CD4-positive, alpha-beta T cell treated with Interleukin-12 subunit alpha and Interleukin-12 subunit beta, for 1 hour (primary cell): ENCODE results near the gene NUDT1.

Experiments
- DNase-seq: peaks from one replicate; pipeline ENCODE4 v3.0.0-alpha.2; 2020

Gene NUDT1

DNA sequence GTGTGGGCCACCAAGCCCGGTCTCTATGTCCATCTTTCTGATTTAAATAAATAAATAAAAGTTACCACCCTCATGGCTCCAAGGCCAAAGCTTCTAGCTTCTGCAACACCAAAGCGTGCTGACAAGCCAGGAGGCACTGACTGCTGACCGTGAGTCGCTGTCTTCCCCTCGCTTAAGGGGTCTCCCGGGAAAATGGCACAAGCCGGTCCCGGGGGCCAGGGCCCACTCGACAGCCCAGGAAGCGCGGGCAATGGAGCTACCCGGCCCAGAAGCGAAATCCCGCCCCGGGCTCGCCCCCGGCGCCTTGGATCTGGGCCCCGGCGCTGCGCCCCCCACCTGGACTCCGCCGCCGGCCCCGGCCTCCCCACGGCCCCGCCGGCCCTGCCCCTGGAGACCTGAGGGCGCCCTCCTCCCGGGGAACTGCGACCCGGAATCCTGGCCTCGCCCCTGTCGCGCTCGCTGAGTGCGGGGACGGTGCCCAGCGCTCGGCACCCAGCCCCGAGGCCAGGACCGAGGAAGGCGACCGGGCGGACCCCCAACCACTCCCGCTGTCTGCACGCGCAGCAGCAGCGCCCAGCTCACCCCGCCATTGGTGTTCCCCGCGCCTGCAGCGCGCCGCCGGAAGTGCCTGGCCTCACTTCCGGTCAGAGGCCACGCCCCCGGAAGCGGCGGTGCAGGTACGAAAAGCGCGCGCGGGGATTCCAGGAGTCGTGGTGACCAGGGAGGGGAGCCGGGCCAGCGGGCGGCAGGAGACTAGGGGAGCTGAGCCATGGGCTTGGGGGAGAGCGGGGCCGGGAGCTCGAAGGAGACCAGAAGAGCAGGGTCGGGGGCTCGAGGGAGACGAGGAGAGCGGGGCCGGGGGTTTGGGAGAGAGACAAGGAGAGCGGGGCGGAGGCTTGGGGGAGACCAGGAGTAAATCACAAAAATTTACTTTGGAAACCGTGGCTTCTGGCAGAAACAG lies at the start of gene NUDT1, which contains the start of gene MRM2:
Gene NUDT1, plus strand, starts transcription at position 647 of the 961 bp plus-strand sequence. CDS start 2,349 bp downstream, outside the sequence.
Gene MRM2, minus strand, starts transcription at position 626 of the 961 bp plus-strand sequence. Its CDS starts 36 bp downstream, at position 590.
- peak; percentile 72 for DNase-seq

DNA sequence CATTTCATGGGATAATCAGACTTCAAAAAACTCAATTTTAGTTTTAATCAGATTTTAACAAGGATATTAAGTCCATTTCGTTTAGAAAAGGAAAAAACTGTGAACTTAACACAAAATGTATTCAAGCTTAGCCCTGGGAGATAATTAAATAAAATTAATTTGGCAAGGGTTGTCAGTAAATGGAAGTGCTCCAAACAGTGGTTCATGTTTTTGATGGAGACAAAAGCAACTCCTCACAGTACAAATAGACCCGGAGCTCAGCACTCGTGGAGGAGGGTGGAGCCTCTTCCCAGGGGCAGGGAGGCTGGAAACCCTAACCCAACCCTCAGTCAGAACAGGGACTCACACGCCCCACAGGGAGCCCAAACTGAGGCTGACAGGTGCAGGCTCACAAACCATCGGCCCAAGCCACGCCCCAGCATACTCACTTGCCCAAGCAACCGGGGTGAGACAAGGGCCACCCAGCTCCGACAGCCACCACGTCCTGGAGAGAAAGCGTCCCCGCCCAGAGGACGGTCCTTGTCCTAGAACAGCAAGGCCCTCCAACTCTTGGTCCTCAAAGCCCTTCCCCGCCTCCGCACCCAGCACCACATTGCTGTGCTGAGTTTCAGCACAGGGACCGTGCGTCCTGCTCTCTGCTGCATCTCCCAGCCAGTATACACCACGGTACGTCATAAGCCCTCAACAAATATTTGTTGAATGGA lies 49.0 kb upstream of the NUDT1 start:
- no peak for DNase-seq

DNA sequence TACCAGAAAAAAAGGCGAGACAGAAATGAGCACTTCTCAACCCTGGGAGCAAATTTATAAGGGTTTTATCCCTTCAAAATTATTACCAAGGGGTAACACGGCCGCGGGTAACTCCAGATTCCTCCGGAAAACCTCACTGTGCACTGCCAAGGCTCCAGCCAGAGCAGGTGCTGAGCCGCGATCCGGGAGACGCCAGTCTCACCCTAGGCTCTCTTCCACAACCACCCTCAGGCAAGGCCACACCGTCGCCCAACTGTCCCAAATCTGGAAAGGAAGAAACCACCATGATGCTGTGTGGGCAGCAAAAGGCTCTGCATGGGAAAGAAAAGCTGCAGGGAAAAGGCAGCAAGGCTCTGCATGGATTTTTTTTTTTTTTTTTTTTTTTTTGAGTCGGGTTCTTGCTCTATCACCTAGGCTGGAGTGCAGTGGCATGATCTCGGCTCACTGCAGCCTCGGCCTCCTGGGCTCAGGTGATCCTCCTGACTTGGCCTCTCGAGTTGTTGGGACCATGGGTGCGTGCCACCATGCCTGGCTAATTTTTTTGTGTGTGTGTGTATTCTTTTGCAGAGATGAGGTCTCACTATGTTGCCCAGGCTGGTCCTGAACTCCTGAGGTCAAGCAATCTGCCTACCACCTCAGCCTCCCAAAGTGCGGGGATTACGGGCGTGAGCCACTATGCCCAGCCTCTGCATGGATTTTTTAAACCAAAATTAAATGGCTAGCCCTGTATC lies 48.3 kb upstream of the NUDT1 start:
- DNase-seq, result no peak

DNA sequence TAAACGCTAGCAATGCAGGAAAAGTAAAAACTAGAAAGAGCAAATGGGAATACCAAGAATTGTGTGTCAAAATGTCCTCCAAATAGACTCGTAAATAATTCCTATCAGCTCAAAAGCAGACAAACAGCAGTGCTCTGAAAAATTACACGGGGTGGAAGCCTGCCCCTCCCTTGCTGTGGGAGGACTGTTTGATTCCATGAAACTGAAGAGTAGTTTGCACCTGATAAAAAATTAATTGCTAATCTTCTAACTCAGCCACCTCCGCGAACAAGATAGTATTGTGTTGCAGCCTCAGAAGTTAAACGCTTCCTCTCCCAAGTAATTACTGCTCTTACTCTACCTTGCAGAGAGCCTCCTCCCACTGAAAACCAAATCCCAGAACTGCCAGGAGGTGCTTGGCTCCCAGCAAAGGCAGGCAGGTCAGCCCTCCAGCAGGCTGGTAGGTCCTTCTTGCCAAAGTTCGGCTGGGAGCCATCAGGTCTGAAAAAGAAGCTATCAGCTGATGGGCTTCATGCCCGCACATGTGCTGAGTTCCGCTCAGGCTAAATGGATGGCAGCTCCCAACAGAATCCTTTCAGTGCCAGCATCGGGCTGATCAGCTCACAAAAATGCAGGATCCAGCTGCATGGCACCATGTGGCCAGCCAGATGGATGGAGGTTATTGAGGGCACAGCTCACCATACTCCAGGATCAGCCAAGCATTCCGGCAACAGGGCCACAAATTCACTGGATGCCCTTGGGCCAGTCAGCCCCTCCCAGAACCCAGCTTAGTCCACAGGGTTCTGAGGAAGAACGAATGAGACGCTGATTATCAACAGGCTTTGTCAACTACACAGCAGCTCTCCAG lies 46.4 kb upstream of the NUDT1 start:
- no peak for DNase-seq

DNA sequence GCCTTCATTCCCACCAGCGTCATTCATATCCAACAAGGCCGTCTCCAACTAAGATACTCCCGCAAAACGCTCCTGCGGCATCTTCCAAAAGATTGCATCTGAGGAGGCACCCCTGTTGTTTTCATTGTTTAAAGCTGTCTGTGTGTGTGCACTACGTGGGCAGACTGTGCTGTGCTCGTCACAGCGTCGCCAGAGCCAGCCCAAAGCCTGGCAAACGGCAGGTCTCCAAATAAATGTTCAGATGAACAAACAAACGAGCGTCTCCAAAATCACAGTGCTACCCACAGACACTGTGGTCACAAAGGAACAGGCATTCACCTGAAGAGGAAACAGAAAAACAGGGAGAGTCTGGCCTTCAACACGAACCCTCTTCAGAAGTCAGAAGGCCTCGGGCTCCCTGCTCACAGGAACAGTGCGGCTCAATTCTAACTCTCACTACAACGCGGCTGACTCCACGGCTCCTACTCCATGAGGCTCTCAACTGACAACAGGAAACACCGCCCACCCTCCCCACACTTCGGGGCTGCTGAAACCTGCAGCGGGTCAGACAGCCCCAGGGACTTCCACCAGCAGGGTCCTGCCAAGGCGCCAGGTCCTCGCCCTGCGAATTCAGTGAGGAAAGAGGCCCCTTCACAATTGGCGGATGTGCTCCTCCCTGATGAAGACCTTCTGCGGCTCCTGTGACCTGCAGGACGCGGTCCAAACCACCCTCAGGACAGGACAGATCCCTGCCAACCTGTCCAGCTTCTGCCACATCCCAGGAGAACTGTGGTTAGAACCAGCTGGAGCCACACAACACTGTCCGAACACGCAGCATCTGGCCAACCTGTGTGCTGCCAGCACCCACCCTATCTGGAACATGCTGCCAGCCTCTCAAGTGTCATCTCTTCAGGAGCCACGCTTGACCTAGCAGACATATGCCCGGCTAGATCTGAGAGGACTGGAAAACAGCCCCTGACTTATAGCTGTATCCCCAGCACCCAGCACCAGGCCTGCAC lies 45.3 kb upstream of the NUDT1 start:
- DNase-seq, result no peak

DNA sequence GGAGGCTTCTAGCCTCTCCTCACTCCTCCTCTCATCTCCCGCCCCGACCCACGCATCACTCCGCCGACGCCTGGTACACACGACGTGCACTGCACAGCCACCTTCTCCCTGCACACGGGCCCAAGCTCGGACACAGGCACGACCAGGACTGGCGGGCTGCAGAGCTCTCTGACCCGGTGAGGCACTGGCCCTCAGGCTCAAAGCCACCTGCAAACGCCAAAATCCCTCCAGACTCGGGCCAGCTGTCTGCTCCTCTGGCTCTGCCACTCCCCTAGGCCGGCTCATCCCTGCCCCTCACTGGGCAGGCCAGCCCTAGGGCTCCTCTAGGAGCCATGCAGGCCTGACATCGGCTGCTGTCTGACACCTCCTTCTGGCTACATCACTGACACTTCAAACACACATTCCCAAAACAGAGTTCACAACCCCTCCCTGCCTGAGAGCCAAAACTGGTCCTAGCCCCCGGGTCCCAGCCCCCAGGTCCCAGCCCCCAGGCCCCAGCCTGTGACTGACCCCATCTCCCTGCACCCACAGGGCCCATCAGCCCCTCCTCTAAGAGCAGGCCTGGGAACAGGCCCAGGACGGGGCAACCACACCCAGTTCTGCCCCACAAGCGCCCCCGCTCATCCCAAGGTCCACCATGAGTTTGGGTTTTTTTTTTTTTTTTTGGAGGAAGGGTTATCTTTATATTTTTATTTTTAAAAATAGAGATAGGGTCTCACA lies 44.4 kb upstream of the NUDT1 start:
- no peak for DNase-seq

DNA sequence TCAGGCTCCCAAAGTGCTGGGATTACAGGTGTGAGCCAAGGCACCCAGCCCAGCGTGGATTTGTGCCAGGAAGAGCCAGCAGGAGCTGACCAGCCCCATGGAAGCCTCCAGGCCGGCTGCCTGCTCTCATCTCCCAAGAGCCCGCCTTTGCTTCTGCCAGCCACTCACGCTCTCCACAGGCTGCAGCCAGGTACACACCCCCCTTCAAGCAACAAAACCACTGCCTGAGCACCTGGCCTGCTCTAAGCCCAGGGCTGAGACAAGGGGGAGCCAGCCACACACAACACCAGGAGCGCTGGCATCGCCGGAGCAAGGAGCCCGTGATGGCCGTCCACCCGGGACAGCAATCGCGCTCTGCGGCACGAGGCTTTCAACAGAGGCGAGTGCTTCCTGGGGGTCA lies 43.8 kb upstream of the NUDT1 start:
- DNase-seq, result no peak

DNA sequence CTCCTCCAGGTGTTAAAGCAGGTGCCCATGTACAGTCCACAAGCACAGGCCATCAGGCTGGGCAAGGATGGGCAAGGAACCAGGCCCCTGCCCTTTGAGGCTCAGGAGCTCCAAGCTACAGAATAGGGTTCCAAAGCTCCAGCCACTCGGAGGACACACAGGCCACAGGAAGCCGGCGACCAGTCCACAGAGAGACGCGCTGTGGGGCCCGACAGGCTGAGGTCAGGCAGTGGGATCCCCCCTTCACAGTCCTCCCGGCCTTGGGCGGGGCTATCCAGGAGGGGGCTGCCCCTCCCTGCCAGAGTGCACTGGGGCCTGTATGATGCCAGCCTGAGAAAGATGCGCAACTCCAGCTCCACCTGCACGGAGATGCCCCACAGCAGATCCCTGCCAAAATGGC lies 43.3 kb upstream of the NUDT1 start:
- no peak for DNase-seq

DNA sequence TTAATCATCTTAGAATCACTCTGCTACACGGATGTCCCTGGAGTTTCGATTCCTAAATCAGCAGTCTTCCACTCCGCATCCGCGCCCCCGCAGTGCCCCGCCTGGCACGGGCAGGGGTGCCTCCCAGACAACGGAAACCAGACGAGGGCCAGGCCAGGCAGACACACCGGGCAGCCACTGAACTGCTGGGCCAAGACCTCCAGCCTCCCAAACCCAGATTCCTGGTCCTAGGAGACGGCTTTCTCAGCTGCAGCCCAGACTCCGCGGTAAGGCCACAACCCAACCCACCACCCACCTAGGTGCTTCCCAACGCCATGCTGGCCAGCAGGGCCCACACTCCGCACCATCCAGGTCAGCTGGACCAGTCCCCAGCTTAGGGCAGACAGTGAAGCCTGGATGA lies 42.5 kb upstream of the NUDT1 start:
- no peak for DNase-seq

DNA sequence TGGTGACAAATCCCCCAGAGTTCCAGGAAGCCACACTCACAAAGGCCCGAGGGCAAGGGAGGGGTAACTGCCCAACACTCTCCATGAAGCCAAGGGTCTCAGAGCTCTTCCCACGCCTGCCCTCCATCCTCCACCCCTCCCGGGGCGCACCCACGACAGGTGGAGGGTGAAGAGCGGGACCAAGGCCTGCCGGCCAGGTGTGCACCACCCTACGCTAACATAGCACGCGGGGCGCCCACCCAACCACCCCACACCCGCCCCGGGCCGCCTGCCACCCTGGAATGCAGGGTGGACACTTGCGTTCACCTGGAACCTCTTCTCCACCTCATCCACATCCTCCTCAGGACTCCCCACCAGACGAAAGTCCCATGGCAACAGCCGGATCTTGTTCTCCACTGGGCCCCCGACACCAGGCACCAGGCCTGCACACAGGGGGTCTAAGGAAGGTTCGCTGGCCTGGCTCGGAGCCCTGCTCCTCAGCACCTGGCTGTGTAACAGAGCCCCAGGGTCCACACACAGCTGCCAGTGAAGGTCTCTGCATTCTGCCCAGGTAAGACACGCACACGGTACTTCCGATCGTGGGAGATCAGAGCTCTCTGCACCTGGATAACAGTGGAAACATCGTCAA lies 42.0 kb upstream of the NUDT1 start:
- no peak for DNase-seq

DNA sequence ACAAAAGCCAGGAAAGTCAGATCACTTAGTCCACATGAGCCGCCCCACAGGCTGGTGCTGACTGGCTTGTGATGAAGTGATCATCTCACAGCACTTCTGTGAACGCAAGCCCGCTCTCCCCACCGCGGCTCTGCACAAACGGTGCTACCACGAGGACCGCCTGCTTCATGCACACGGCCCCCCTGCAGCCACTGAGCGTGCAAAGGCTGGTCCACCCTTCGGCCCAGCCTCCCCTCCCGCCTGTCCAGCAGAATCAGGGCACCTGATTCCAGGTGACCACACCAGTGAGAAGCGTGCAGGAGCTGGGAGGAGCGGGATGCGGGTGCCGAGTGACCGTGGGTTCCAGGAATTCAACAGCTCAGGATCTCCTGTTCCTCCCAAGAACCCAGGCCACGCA lies 41.4 kb upstream of the NUDT1 start:
- DNase-seq, result no peak

DNA sequence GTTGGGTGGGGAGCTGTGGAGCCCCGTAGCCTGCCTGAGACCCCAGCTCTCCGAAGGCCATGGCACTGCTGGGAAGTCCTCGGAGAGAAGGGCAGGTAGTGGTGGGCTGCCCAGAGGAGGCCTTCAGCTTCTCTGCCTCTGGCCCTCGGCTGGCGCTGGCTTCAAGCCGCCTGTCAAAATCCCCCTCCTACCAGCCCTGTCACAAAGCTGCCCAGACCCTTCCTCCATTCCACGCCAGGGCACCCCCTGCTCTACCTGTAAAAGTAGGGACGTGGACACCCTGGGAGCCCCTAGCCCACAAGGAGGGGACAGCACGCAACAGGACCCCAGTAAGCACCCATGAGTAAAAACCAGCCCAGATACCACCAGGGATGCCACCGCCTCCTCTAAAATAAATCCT lies 40.9 kb upstream of the NUDT1 start:
- DNase-seq, result no peak

DNA sequence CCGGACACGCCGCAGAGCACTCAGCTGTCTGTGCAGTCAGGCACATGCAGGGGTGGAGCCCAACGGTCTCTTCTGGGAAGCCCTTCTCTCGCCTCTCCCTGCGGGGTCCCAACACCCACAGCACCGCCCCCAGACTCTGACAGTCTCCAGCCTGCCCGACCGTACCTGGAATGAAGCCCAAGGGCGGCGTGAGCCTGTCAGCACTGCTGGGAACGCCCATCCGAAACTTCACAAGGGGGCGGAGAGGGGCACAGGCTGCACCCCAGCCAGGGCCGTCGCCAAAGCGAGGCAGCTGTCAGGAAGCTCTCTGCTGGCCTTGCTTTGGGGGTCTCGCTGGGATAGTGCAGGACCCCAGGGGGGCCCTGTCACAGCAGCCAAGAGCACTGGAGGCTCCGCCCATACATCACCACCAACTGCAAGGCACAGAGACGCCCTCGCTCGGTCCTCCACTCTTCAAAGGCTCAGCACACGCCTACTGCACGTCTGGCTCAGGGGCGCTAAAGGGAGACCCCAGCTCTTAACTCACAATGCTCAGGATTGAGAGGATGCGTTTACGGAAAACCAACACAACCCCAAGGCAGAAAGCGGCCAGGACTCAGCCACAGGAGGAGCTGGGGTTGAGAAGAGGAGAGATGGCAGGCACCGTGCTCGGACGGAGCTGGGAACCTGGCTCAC lies 40.2 kb upstream of the NUDT1 start:
- DNase-seq, result no peak

DNA sequence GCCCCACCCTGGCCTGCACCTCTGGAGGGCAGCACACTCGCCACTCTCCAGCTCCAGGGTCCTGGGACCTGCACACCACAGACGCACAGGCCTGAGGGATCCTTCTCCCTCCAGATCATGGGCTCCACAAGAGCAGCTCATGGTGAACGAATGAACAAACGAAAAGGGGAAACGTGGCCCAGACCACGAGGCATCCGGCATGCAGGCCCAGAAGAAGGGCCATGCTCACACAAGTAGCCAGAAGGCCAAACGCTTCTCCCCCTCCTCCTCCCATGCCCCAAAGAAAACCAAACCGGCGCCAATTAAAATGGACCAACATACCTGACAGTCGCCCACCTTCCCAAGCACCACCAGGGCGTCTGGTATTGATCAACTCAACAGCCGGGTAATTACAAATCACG lies 39.7 kb upstream of the NUDT1 start:
- DNase-seq, result no peak

DNA sequence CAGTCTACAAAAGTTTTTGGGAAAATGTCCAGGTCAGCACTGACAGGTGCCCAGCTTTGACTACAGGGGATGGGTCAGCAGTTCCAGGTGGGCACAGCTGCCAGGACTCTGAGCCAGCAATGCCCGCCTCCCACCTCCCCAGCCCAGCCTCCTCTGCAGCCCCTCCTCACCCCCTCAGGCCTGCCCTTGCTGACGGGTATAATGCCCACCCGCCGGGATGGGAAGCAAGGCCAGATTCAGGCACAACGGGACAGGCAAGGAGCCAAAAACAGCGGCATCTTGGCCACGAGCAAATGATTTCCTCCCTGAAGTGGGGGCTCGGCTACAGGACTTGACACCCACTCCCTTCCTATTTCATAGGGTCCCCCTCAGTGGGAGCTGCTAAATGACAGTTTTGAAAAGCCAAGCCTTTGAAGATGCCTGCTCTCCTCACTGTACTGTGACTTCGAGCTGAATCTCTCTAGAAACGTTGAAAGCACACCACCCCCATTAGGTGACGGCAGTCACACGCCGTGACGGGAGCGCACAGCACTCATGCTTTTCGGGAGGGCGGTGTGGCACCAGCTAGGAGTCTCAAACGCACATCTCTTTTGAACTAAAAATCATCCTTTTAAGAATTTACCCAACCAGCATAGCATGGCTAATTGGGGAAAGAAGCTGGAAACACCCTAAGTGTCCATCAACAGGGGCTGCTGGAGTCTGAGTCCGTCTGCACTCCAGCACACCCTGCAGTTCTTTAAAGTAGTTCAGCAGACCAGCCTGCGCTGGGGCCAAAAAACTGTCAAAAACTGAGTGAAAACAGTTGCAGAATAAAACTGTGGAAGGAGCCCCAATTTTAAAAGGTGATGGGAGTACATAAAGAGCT lies 38.9 kb upstream of the NUDT1 start:
- DNase-seq, result no peak

DNA sequence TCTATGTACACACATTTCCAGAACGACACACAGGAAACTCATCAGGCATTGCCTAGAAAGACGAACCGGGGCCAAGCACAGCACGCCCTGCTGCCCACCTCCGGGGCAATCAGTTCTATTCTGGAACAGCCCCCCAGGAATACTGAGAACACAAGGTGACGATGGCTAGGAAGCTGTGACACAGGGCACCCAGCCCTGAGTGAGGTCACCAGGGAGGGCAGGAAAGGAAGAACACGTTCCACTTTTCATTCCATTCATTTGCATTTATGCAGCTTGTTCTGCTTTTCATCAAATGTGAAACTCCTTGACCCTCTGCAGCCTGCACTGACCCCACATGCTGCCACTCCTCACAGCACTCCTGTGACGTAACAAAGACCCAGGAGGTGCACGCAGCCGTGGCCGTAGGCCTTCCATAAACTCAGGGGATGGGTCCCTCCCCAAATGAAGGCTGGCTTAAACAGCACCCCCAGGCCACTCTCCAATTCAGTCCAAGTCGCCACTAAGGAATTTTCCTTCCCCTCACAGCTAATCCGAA lies 38.2 kb upstream of the NUDT1 start:
- DNase-seq, result no peak

DNA sequence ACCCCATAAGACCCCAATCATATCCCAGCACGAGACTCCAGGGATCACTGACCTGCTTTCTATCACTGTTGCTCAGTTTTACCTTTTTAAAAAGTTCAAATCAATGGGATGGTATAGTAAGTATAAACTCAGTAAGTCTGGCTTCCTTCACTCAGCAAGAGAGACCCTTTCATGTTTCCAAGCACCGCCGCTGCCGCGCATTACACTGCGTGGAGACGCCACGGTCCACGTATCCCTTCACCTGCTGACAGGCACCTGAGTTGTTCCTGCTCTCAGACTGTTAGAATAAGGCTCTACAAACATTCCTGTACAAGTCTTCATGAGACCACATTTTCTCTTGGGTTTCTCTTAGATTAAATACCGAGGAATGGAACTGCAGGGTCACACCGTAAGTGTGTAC lies 37.6 kb upstream of the NUDT1 start:
- DNase-seq, result no peak
